HepG2 (cell line): ENCODE measurements around the gene SYS1. TPM values are rescaled to one million over a fixed set of nuclear protein-coding genes. Genes with fewer than 3 reads are reported as not detected.
A peak's percentile ranks its signal among the peaks of the same experiment; 100 is the strongest.

Source experiments
- AFF4 ChIP-seq: sonication (generic); formaldehyde crosslinking; IDR thresholded peaks from 2 replicates; pipeline ENCODE4 v1.4.0; 2020; ENCODE audit warnings: missing genetic modification reagents
- CTCF ChIP-seq: sonication (generic); formaldehyde crosslinking; IDR thresholded peaks from 2 replicates; pipeline ENCODE4 v1.5.0; 2020; ENCODE audit warnings: mild to moderate bottlenecking, missing genetic modification reagents, moderate library complexity
- MEIS1 ChIP-seq: sonication (generic); formaldehyde crosslinking; IDR thresholded peaks from 2 replicates; pipeline ENCODE4 v1.9.0; 2021; ENCODE audit warnings: mild to moderate bottlenecking, missing genetic modification reagents, moderate library complexity, borderline replicate concordance
- MLLT10 ChIP-seq: sonication (generic); formaldehyde crosslinking; IDR thresholded peaks from 2 replicates; pipeline ENCODE4 v1.4.0; 2020; ENCODE audit warnings: missing genetic modification reagents
- MLX ChIP-seq: IDR thresholded peaks from 2 replicates; pipeline ENCODE4 v1.6.1; 2016
- SMAD3 ChIP-seq: sonication (generic); formaldehyde crosslinking; IDR thresholded peaks from 2 replicates; pipeline ENCODE4 v1.4.0; 2020; ENCODE audit warnings: missing genetic modification reagents
- SMYD3 ChIP-seq: sonication (generic); formaldehyde crosslinking; IDR thresholded peaks from 2 replicates; pipeline ENCODE4 v1.8.1; 2023; ENCODE audit warnings: mild to moderate bottlenecking, missing genetic modification reagents
- SNAPC4 ChIP-seq: sonication (generic); formaldehyde crosslinking; IDR thresholded peaks from 2 replicates; pipeline ENCODE4 v1.4.0; 2020; ENCODE audit warnings: mild to moderate bottlenecking, missing genetic modification reagents
- TFDP1 ChIP-seq: IDR thresholded peaks from 2 replicates; pipeline ENCODE4 v1.6.1; 2016; ENCODE audit warnings: missing compliant biosample characterization, missing genetic modification reagents, borderline replicate concordance
- ZBTB14 ChIP-seq: sonication (generic); formaldehyde crosslinking; IDR thresholded peaks from 2 replicates; pipeline ENCODE4 v1.4.0; 2020; ENCODE audit warnings: missing genetic modification reagents
- ZNF232 ChIP-seq: sonication (generic); formaldehyde crosslinking; IDR thresholded peaks from 2 replicates; pipeline ENCODE4 v1.4.0; 2020; ENCODE audit warnings: missing genetic modification reagents, borderline replicate concordance
- ZNF446 ChIP-seq: sonication (generic); formaldehyde crosslinking; IDR thresholded peaks from 2 replicates; pipeline ENCODE4 v1.5.0; 2020; ENCODE audit warnings: mild to moderate bottlenecking, missing genetic modification reagents
- ZSCAN20 ChIP-seq: sonication (generic); formaldehyde crosslinking; IDR thresholded peaks from 2 replicates; pipeline ENCODE4 v1.4.0; 2020; ENCODE audit warnings: missing genetic modification reagents, mild to moderate bottlenecking, borderline replicate concordance
- polyA plus RNA-seq, 8 experiments: library from polyadenylated mRNA; depleted of rRNA in 3 of 8; stranded (reverse) in 7 of 8; unstranded in 1 of 8; fragments of >200 nt; fragmentation: Illumina TruSeq in 4 of 8; extraction: Trizol in 4 of 8; gene quantifications; 2 replicates each; pipeline versions ENCODE4 v1.2.1 to v1.2.3, GENCODE V29; 2011 to 2016; ENCODE audit warnings: low read depth in 4 of 8, missing spikeins in 1 of 8, mixed read lengths in 1 of 8; ENCODE audit not compliant: insufficient read depth in 1 of 8
- total RNA-seq, 5 experiments: library from RNA; depleted of rRNA; stranded (reverse); fragments of >200 nt; fragmentation: Illumina TruSeq; extraction: Trizol; gene quantifications; 2 replicates each; pipeline ENCODE4 v1.2.3, GENCODE V29; 2016; ENCODE audit warnings: low read depth in 1 of 5

The SYS1 gene
- total and polyA plus RNA-seq, 2 of the 13 experiments (the other 11 are each of a cell fraction or from before 2014, with no cell fraction given): 38.3 to 65.6 TPM

- no peak for TF ChIP-seq AFF4 (CRISPR knock-in tag)
- TF ChIP-seq SMAD3 (CRISPR knock-in tag): peak; percentile 56; the same call in 1 of the 2 replicates
- no peak for TF ChIP-seq ZBTB14 (CRISPR knock-in tag)
- TF ChIP-seq TFDP1: no peak
- TF ChIP-seq SNAPC4 (CRISPR knock-in tag): no peak
- TF ChIP-seq ZNF446: no peak
- TF ChIP-seq ZNF232 (CRISPR knock-in tag): 0 out of 2 replicates have a peak, but pooled peaks have one; percentile 47
- no peak for TF ChIP-seq MLX (CRISPR knock-in tag)
- TF ChIP-seq MEIS1 (CRISPR knock-in tag): peak; percentile 46; the same call in 1 of the 2 replicates
- no peak for TF ChIP-seq SMYD3 (CRISPR knock-in tag)
- TF ChIP-seq CTCF: no peak
- no peak for TF ChIP-seq ZSCAN20
- TF ChIP-seq MLLT10 (CRISPR knock-in tag): no peak
Observed at GRCh38 chr20:45340236-45340847, 22.6 kb upstream of the SYS1 start (continued).
